ENCODE results near the gene RNF39. TPM values are rescaled to one million over a fixed set of nuclear protein-coding genes. Genes with fewer than 3 reads are reported as not detected.
"Not testable (repeated sequence)": the region's sequence is repeated elsewhere in the genome, so short reads cannot be mapped to it uniquely, and the experiment has no call there.

RNF39 gene
- total RNA-seq, 1 donor = not detected

- no peak overlapping the region for H3K4me3 ChIP-seq (ENCODE audit: low read depth, low read length)
- TF ChIP-seq CTCF (IDR thresholded peaks at IDR 0.05; ENCODE audit: insufficient read depth, low read depth, low read length) = no peak
- DNase-seq (ENCODE audit: low read depth) = no peak
Measured at GRCh38 chr6:30029588-30029987, 46.0 kb downstream of the RNF39 start.

- no peak for TF ChIP-seq CTCF (IDR thresholded peaks at IDR 0.05; ENCODE audit: insufficient read depth, low read depth, low read length)
- DNase-seq (ENCODE audit: low read depth) = no peak
- H3K4me3 ChIP-seq (ENCODE audit: low read depth, low read length) = no peak overlapping the region
Measured at GRCh38 chr6:30025186-30025585, 50.4 kb downstream of the RNF39 start.

- DNase-seq (ENCODE audit: low read depth); H3K4me3 ChIP-seq (ENCODE audit: low read depth, low read length): not testable (repeated sequence)
Measured at GRCh38 chr6:30022712-30023111, 52.9 kb downstream of the RNF39 start.

GRCh38 chr6:30022189-30022588 lies 53.4 kb downstream of the RNF39 start:
- DNase-seq (ENCODE audit: low read depth) = no peak
- H3K4me3 ChIP-seq (ENCODE audit: low read depth, low read length) = no peak overlapping the region
- TF ChIP-seq CTCF (IDR thresholded peaks at IDR 0.05; ENCODE audit: insufficient read depth, low read depth, low read length) = no peak

- no peak for DNase-seq (ENCODE audit: low read depth)
- H3K4me3 ChIP-seq (ENCODE audit: low read depth, low read length) = no peak overlapping the region
- TF ChIP-seq CTCF (IDR thresholded peaks at IDR 0.05; ENCODE audit: insufficient read depth, low read depth, low read length) = no peak
Measured at GRCh38 chr6:30020626-30021025, 54.9 kb downstream of the RNF39 start.

Small RNAs within 50 kb of the gene (small RNA-seq; reads per million reads assigned to genes)
- gene RF02218 = not detected
- not detected for gene RF02219
- not detected for gene RF02220

Other genes starting within 250 kb of the RNF39 start
- not detected in 2 replicates for gene HLA-G, start 247.9 kb downstream of the RNF39 start, total RNA-seq
- 325 and 421 TPM in 2 replicates for gene HLA-A, start 133.2 kb downstream of the RNF39 start, total RNA-seq
- gene POLR1H, start 14.5 kb downstream of the RNF39 start, total RNA-seq = 20.0 and 20.3 TPM in 2 replicates
- gene PPP1R11, start 8.6 kb downstream of the RNF39 start, total RNA-seq = 23.7 and 33.2 TPM in 2 replicates
- gene TRIM31, start 37.3 kb upstream of the RNF39 start, total RNA-seq = not detected in 2 replicates
- gene TRIM40, start 60.4 kb upstream of the RNF39 start, total RNA-seq = not detected in 2 replicates
- not detected in 2 replicates for gene TRIM10, start 85.4 kb upstream of the RNF39 start, total RNA-seq
- not detected in 2 replicates for gene TRIM15, start 87.8 kb upstream of the RNF39 start, total RNA-seq
- gene TRIM26, start 137.6 kb upstream of the RNF39 start, total RNA-seq = 20.9 and 21.2 TPM in 2 replicates

All from fibroblast of villous mesenchyme (primary cell).